H9 (cell line): ENCODE data around the gene TLL2. TPM values are rescaled to one million over a fixed set of nuclear protein-coding genes. Genes with fewer than 3 reads are reported as not detected.

Experiments
- DNase-seq: peaks from one replicate; pipeline ENCODE4 v3.0.0-alpha.2; 2017
- H2AFZ ChIP-seq: one replicate; pipeline ENCODE4 v1.6.1; 2013; ENCODE audit warnings: mild to moderate bottlenecking, low read length, control low read depth, moderate library complexity
- H2AK5ac ChIP-seq: 2 replicates; pipeline ENCODE4 v1.6.1; 2013; ENCODE audit warnings: low read length, control low read depth, mixed read lengths; ENCODE audit not compliant: insufficient read length
- H2BK120ac ChIP-seq: one replicate; pipeline ENCODE4 v1.6.1; 2013; ENCODE audit warnings: low read depth, mild to moderate bottlenecking, low read length, control low read depth, inconsistent platforms; ENCODE audit not compliant: poor library complexity, severe bottlenecking
- H2BK12ac ChIP-seq: 2 replicates; pipeline ENCODE4 v1.6.1; 2013; ENCODE audit warnings: low read length, control low read depth, mixed read lengths, low read depth; ENCODE audit not compliant: insufficient read length
- H2BK15ac ChIP-seq: 2 replicates; pipeline ENCODE4 v1.6.1; 2013; ENCODE audit warnings: low read depth, low read length, control low read depth
- H2BK20ac ChIP-seq: one replicate; pipeline ENCODE4 v1.6.1; 2013; ENCODE audit warnings: low read depth, mild to moderate bottlenecking, low read length, control low read depth, inconsistent platforms; ENCODE audit not compliant: poor library complexity, severe bottlenecking
- H2BK5ac ChIP-seq: 2 replicates; pipeline ENCODE4 v1.6.1; 2013; ENCODE audit warnings: low read length, control low read depth, mixed read lengths; ENCODE audit not compliant: insufficient read length
- H3K14ac ChIP-seq: 2 replicates; pipeline ENCODE4 v1.6.1; 2013; ENCODE audit warnings: low read length, control low read depth; ENCODE audit not compliant: insufficient read depth
- H3K18ac ChIP-seq: 2 replicates; pipeline ENCODE4 v1.6.1; 2013; ENCODE audit warnings: low read depth, mild to moderate bottlenecking, mixed read lengths, low read length, control low read depth; ENCODE audit not compliant: insufficient read length
- H3K23ac ChIP-seq: 2 replicates; pipeline ENCODE4 v1.6.1; 2013; ENCODE audit warnings: low read length, control low read depth, mixed read lengths, low read depth; ENCODE audit not compliant: insufficient read length
- H3K23me2 ChIP-seq: 2 replicates; pipeline ENCODE4 v1.6.1; 2013; ENCODE audit warnings: low read depth, mild to moderate bottlenecking, mixed read lengths, low read length, control low read depth; ENCODE audit not compliant: insufficient read length, poor library complexity, severe bottlenecking
- H3K27ac ChIP-seq: 2 replicates; pipeline ENCODE4 v1.5.1; 2013; ENCODE audit warnings: low read length, control low read depth, mixed read lengths, low read depth; ENCODE audit not compliant: insufficient read length
- H3K27me3 ChIP-seq: 2 replicates; pipeline ENCODE4 v1.6.1; 2013; ENCODE audit warnings: low read length, control low read depth, inconsistent platforms; ENCODE audit not compliant: insufficient read depth
- H3K4ac ChIP-seq: 2 replicates; pipeline ENCODE4 v1.6.1; 2013; ENCODE audit warnings: low read depth, mild to moderate bottlenecking, control low read depth, inconsistent platforms, low read length, moderate library complexity
- H3K4me1 ChIP-seq: 2 replicates; pipeline ENCODE4 v1.6.1; 2013; ENCODE audit warnings: low read length, control low read depth, inconsistent platforms; ENCODE audit not compliant: insufficient read depth
- H3K4me2 ChIP-seq: 2 replicates; pipeline ENCODE4 v1.6.1; 2013; ENCODE audit warnings: low read length, control low read depth, mixed read lengths; ENCODE audit not compliant: insufficient read length, insufficient read depth
- H3K56ac ChIP-seq: 2 replicates; pipeline ENCODE4 v1.6.1; 2013; ENCODE audit warnings: low read depth, mild to moderate bottlenecking, mixed read lengths, low read length, control low read depth; ENCODE audit not compliant: insufficient read length
- H3K79me1 ChIP-seq: 2 replicates; pipeline ENCODE4 v1.6.1; 2013; ENCODE audit warnings: low read depth, mild to moderate bottlenecking, moderate library complexity, low read length, control low read depth, inconsistent platforms; ENCODE audit not compliant: insufficient read depth, poor library complexity, severe bottlenecking
- H3K79me2 ChIP-seq: 2 replicates; pipeline ENCODE4 v1.6.1; 2013; ENCODE audit warnings: low read length, control low read depth, inconsistent platforms; ENCODE audit not compliant: insufficient read depth
- H3K9ac ChIP-seq: 2 replicates; pipeline ENCODE4 v1.6.1; 2013; ENCODE audit warnings: low read length, control low read depth, mixed read lengths; ENCODE audit not compliant: insufficient read length; ENCODE audit errors: extremely low read depth
- H3K9me3 ChIP-seq: one replicate; pipeline ENCODE4 v1.6.1; 2013; ENCODE audit warnings: low read depth, low read length, inconsistent platforms; ENCODE audit not compliant: control insufficient read depth
- H3T11ph ChIP-seq: one replicate; pipeline ENCODE4 v1.6.1; 2013; ENCODE audit warnings: mild to moderate bottlenecking, low read length, control low read depth, inconsistent platforms
- H4K20me1 ChIP-seq: one replicate; pipeline ENCODE4 v1.6.1; 2013; ENCODE audit not compliant: control insufficient read depth, insufficient read length, insufficient read depth
- H4K5ac ChIP-seq: 2 replicates; pipeline ENCODE4 v1.6.1; 2013; ENCODE audit warnings: low read depth, mild to moderate bottlenecking, mixed read lengths, low read length, control low read depth; ENCODE audit not compliant: insufficient read length
- H4K8ac ChIP-seq: replicated peaks from 2 replicates; pipeline ENCODE4 v1.6.1; 2013; ENCODE audit warnings: low read length, control low read depth, mixed read lengths, low read depth; ENCODE audit not compliant: insufficient read length
- H4K91ac ChIP-seq: 2 replicates; pipeline ENCODE4 v1.6.1; 2013; ENCODE audit warnings: low read depth, mild to moderate bottlenecking, moderate library complexity, mixed read lengths, low read length, control low read depth; ENCODE audit not compliant: insufficient read length
- H3K27ac Mint-ChIP-seq, 3 experiments: 2 replicates in 2 of 3; 3 replicates in 1 of 3; pipeline ENCODE4 v1.8.0; 2020 to 2021; ENCODE audit warnings: mixed read lengths in 3 of 3, mild to moderate bottlenecking in 1 of 3, moderate library complexity in 1 of 3
- H3K27me3 Mint-ChIP-seq: 2 replicates; pipeline ENCODE4 v1.8.0; 2021; ENCODE audit warnings: low read depth, mild to moderate bottlenecking, moderate library complexity, mixed read lengths
- H3K36me3 Mint-ChIP-seq, 3 experiments: 2 replicates in 2 of 3; 3 replicates in 1 of 3; pipeline ENCODE4 v1.8.0; 2020 to 2021; ENCODE audit warnings: low read depth in 3 of 3, mixed read lengths in 3 of 3; ENCODE audit not compliant: insufficient read depth in 1 of 3
- H3K4me1 Mint-ChIP-seq, 2 experiments: 2 replicates each; pipeline ENCODE4 v1.8.0; 2020; ENCODE audit warnings: mixed read lengths in 2 of 2
- H3K4me3 Mint-ChIP-seq, 2 experiments: 2 replicates in 1 of 2; 3 replicates in 1 of 2; pipeline ENCODE4 v1.8.0; 2020 to 2021; ENCODE audit warnings: mild to moderate bottlenecking in 2 of 2, mixed read lengths in 2 of 2, moderate library complexity in 1 of 2
- H3K9me3 Mint-ChIP-seq, 2 experiments: 2 replicates in 1 of 2; 3 replicates in 1 of 2; pipeline ENCODE4 v1.8.0; 2020; ENCODE audit warnings: mild to moderate bottlenecking in 2 of 2, mixed read lengths in 2 of 2, moderate library complexity in 1 of 2
- WGBS: extraction: QIAGEN DNeasy Blood & Tissue Kit; methylation state at CpG from one replicate; pipeline ENCODE4 v1.1.7; 2013; ENCODE audit warnings: missing lambda C conversion rate, low lambda C conversion rate, mixed read lengths; ENCODE audit not compliant: insufficient read length; ENCODE audit errors: extremely low coverage; 5-methylcytosine and 5-hydroxymethylcytosine counted together
- total RNA-seq: library from RNA; stranded (reverse); gene quantifications from 2 replicates; pipeline ENCODE4 v1.2.1, GENCODE V29; 2021
- TF ChIP-seq, protein P1 (sequence below): fragments of 200-600 bp; sonication (generic); conservative IDR thresholded peaks from 3 replicates; pipeline ENCODE4 v1.8.0; 2021; ENCODE audit warnings: antibody characterized with exemption, mild to moderate bottlenecking

The TLL2 gene
- total RNA-seq, 1 experiment from 2014 or later: 1.4 TPM

DNA sequence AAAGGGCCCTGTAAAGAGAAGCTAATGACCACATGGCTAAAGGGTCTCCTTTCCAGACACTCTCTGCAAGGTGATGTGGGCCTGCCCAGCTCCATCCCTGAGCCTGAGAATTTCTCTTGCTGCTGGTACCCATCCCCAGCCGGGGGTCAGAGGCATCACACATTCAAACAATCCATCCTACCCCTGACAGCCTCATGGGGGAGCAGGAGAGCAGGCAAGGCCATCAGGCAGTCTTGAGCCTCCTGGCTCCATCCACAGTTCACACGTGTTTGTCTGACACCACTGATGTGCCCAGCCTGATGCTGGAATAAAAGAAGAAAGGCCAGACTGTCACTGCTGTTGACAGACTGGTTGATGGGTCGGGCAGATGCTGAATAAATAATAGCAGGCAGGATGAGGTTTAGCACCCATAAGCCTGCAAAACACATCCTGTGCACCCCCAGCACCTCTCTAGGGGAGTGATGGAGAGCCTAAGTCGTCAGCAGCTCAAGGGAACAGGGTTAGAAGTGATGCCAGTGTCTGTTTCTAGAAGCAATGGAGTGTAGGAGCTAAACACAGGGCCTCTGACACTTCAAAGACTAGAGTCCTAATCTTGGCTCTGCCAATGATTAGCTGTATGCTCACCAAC, 43.5 kb downstream of the TLL2 start:
- Histone ChIP-seq H2BK15ac (no peak overlapping the region), H4K5ac (no peak overlapping the region), H3K23me2 (no peaks in the 10 kb centered on the region), H4K20me1 (no peaks in the 10 kb centered on the region), H4K91ac (no peak overlapping the region), H2BK20ac (no peak overlapping the region), H3K79me1 (no peaks in the 10 kb centered on the region), H3K14ac (no peak overlapping the region), H2BK12ac (no peak overlapping the region), H3K56ac (no peak overlapping the region), H2AFZ (no peak overlapping the region), H3K9me3 (no peaks in the 10 kb centered on the region), H3K27me3 (no peaks in the 10 kb centered on the region), H3K9ac (no peak overlapping the region), H2AK5ac (no peak overlapping the region), H2BK120ac (no peak overlapping the region), H3K4me1 (no peaks in the 10 kb centered on the region; the same call in 1 of the 2 replicates), H3K4me2 (no peak overlapping the region), H3K27ac (no peak overlapping the region), H3K79me2 (no peaks in the 10 kb centered on the region), H3K23ac (no peak overlapping the region), H3K4ac (no peak overlapping the region), H3T11ph (no peak overlapping the region), H3K18ac (no peak overlapping the region), H4K8ac (no peak overlapping the region), H2BK5ac (no peak overlapping the region)
- peak; percentile 71 for DNase-seq
- Mint-ChIP-seq H3K4me1 (peaks cover 33 to 42% of the 10 kb centered on the region in 2 experiments), H3K27me3 (peaks cover 4% of the 10 kb centered on the region), H3K36me3 (peaks cover 0 to 6% (median 3%) of the 10 kb centered on the region in 3 experiments; a peak in 2 of 7 replicates), H3K9me3 (peaks cover 0 to 7% of the 10 kb centered on the region in 2 experiments; a peak in 2 of 5 replicates), H3K4me3 (no peak overlapping the region), H3K27ac (no peak overlapping the region)
- no CpG with 5 or more reads among the region's 4 CpGs for WGBS
- TF ChIP-seq, protein P1, sequence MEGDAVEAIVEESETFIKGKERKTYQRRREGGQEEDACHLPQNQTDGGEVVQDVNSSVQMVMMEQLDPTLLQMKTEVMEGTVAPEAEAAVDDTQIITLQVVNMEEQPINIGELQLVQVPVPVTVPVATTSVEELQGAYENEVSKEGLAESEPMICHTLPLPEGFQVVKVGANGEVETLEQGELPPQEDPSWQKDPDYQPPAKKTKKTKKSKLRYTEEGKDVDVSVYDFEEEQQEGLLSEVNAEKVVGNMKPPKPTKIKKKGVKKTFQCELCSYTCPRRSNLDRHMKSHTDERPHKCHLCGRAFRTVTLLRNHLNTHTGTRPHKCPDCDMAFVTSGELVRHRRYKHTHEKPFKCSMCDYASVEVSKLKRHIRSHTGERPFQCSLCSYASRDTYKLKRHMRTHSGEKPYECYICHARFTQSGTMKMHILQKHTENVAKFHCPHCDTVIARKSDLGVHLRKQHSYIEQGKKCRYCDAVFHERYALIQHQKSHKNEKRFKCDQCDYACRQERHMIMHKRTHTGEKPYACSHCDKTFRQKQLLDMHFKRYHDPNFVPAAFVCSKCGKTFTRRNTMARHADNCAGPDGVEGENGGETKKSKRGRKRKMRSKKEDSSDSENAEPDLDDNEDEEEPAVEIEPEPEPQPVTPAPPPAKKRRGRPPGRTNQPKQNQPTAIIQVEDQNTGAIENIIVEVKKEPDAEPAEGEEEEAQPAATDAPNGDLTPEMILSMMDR: peak; percentile 82
